NT2/D1 (cell line): ENCODE measurements around the gene FBXO46.

Experiments used
- SUZ12 ChIP-seq: IDR thresholded peaks from 2 replicates; pipeline ENCODE4 v1.6.1; 2011; ENCODE audit not compliant: insufficient read length, insufficient read depth; ENCODE audit errors: extremely low read depth
- YY1 ChIP-seq: IDR thresholded peaks from 2 replicates; pipeline ENCODE4 v1.6.1; 2011; ENCODE audit not compliant: insufficient read length, insufficient read depth
- ZNF274 ChIP-seq: IDR thresholded peaks from 2 replicates; pipeline ENCODE4 v1.6.1; 2011; ENCODE audit warnings: mild to moderate bottlenecking, low read depth, low read length

- TF ChIP-seq YY1, result no peak
- no peak for TF ChIP-seq ZNF274
- no peak for TF ChIP-seq SUZ12
These were observed 18.0 kb downstream of the FBXO46 start for GRCh38 chr19:45712699-45713067.
